GM06990 (cell line): ENCODE results near the gene APP.
"Not testable (repeated sequence)": the region's sequence is repeated elsewhere in the genome, so short reads cannot be mapped to it uniquely, and the experiment has no call there.

Experiments
- DNase-seq: peaks from one replicate; pipeline ENCODE4 v3.0.0-alpha.2; 2011; ENCODE audit not compliant: insufficient read length; ENCODE audit errors: extremely low read depth
- H3K27me3 ChIP-seq: replicated peaks from 2 replicates; pipeline ENCODE4 v1.6.0; 2011; ENCODE audit warnings: low read length; ENCODE audit not compliant: control insufficient read depth, insufficient read depth
- H3K36me3 ChIP-seq: 2 replicates; pipeline ENCODE4 v1.5.1; 2011; ENCODE audit warnings: low read length; ENCODE audit not compliant: control insufficient read depth, insufficient read depth
- H3K4me3 ChIP-seq: replicated peaks from 2 replicates; pipeline ENCODE4 v1.5.1; 2011; ENCODE audit warnings: low read depth, mild to moderate bottlenecking, control low read depth, low read length
- CTCF ChIP-seq: IDR thresholded peaks from 2 replicates; pipeline ENCODE4 v1.5.1; 2011; ENCODE audit warnings: low read length, control low read depth, mild to moderate bottlenecking, inconsistent platforms; ENCODE audit not compliant: insufficient read depth, poor library complexity, severe bottlenecking

The APP gene

GRCh38 chr21:25931765-25932164 is 238.8 kb downstream of the APP start:
- DNase-seq, result no peak
- Histone ChIP-seq H3K36me3 (no peaks in the 10 kb centered on the region), H3K4me3 (no peak overlapping the region), H3K27me3 (no peaks in the 10 kb centered on the region)
- TF ChIP-seq CTCF, result no peak

GRCh38 chr21:25929856-25930520 is 240.6 kb downstream of the APP start:
- Histone ChIP-seq H3K27me3 (no peaks in the 10 kb centered on the region), H3K4me3 (no peak overlapping the region), H3K36me3 (no peaks in the 10 kb centered on the region)
- TF ChIP-seq CTCF, result no peak
- no peak for DNase-seq

GRCh38 chr21:25927195-25927880 is 243.2 kb downstream of the APP start:
- no peaks in the 10 kb centered on the region for H3K36me3 ChIP-seq
- H3K27me3 ChIP-seq, result no peaks in the 10 kb centered on the region
- no peak for DNase-seq
- H3K4me3 ChIP-seq, result no peak overlapping the region
- no peak for TF ChIP-seq CTCF

- Histone ChIP-seq H3K27me3 (no peaks in the 10 kb centered on the region), H3K4me3 (no peak overlapping the region), H3K36me3 (no peaks in the 10 kb centered on the region)
- no peak for DNase-seq
- no peak for TF ChIP-seq CTCF
These were observed 244.6 kb downstream of the APP start for GRCh38 chr21:25925936-25926335.

GRCh38 chr21:25925064-25925800 is 245.3 kb downstream of the APP start:
- Histone ChIP-seq H3K27me3 (no peaks in the 10 kb centered on the region), H3K36me3 (no peaks in the 10 kb centered on the region), H3K4me3 (no peak overlapping the region)
- no peak for DNase-seq
- TF ChIP-seq CTCF, result no peak

- DNase-seq, H3K4me3 ChIP-seq, H3K36me3 ChIP-seq, H3K27me3 ChIP-seq: not testable (repeated sequence)
These were observed 252.4 kb downstream of the APP start for GRCh38 chr21:25918152-25918551.
